H1 (cell line): ENCODE results near the gene KLHDC8A. TPM values are rescaled to one million over a fixed set of nuclear protein-coding genes. Genes with fewer than 3 reads are reported as not detected.

Experiments used
- CTCF ChIA-PET: fragments of 300-600 bp; sonication (Branson Sonifier 250); formaldehyde crosslinking; loops from one replicate; lab custom pipeline; 2021; ENCODE audit not compliant: partially characterized antibody; lab: Charles Lee
- POLR2A ChIA-PET: fragments of 300-600 bp; sonication (Branson Sonifier 250); formaldehyde crosslinking; loops from one replicate; lab custom pipeline; 2021; ENCODE audit warnings: inconsistent platforms; ENCODE audit not compliant: partially characterized antibody; lab: Charles Lee
- DNase-seq, 2 experiments: peaks; one replicate each; pipeline versions ENCODE4 v3.0.0 to v3.0.0-alpha.2; 2010 to 2022; ENCODE audit warnings: low spot score in 2 of 2, low read depth in 1 of 2, mixed read lengths in 1 of 2
- FAIRE-seq: peaks from 2 replicates; lab custom pipeline; 2011; peaks lifted over from hg19 to GRCh38; lab: Jason Lieb, UNC
- H2AFZ ChIP-seq: 2 replicates; pipeline ENCODE4 v1.8.1; 2012; ENCODE audit warnings: low read length, inconsistent platforms
- H2AK5ac ChIP-seq: 2 replicates; pipeline ENCODE4 v1.6.1; 2013; ENCODE audit warnings: low read depth, low read length
- H2BK120ac ChIP-seq: replicated peaks from 2 replicates; pipeline ENCODE3; 2013; ENCODE audit warnings: low read depth, low read length, inconsistent platforms
- H2BK12ac ChIP-seq: 2 replicates; pipeline ENCODE4 v1.6.1; 2013; ENCODE audit warnings: low read depth, low read length
- H2BK15ac ChIP-seq: 2 replicates; pipeline ENCODE4 v1.6.1; 2013; ENCODE audit warnings: low read length
- H2BK20ac ChIP-seq: 2 replicates; pipeline ENCODE4 v1.6.1; 2013; ENCODE audit warnings: low read length
- H2BK5ac ChIP-seq: 2 replicates; pipeline ENCODE4 v1.6.1; 2013; ENCODE audit warnings: low read depth, low read length
- H3K14ac ChIP-seq: 2 replicates; pipeline ENCODE4 v1.6.1; 2013; ENCODE audit warnings: inconsistent platforms; ENCODE audit not compliant: insufficient read length
- H3K18ac ChIP-seq: 2 replicates; pipeline ENCODE4 v1.6.1; 2013; ENCODE audit warnings: low read length; ENCODE audit errors: extremely low read depth
- H3K23ac ChIP-seq: 2 replicates; pipeline ENCODE4 v1.6.1; 2013; ENCODE audit warnings: inconsistent platforms; ENCODE audit not compliant: insufficient read length
- H3K23me2 ChIP-seq: 2 replicates; pipeline ENCODE4 v1.6.1; 2013; ENCODE audit warnings: low read depth, low read length
- H3K27ac ChIP-seq: 2 replicates; pipeline ENCODE4 v1.6.1; 2011; ENCODE audit warnings: low read depth, low read length, inconsistent platforms
- H3K27me3 ChIP-seq, 4 experiments: replicated peaks in 1 of 4; 1 replicate in 1 of 4; 2 replicates in 3 of 4; pipeline versions ENCODE4 v1.6.1 to v1.8.1; 2011 to 2013; ENCODE audit warnings: low read length in 3 of 4, mild to moderate bottlenecking in 3 of 4, inconsistent platforms in 2 of 4, mixed read lengths in 2 of 4, moderate library complexity in 1 of 4; ENCODE audit not compliant: control insufficient read depth in 3 of 4, insufficient read depth in 3 of 4; ENCODE audit errors: extremely low read depth in 1 of 4
- H3K36me3 ChIP-seq, 4 experiments: 2 replicates each; pipeline versions ENCODE4 v1.6.1 to v1.8.1; 2011 to 2013; ENCODE audit warnings: mild to moderate bottlenecking in 4 of 4, low read length in 3 of 4, moderate library complexity in 2 of 4, control low read depth in 1 of 4, inconsistent platforms in 1 of 4; ENCODE audit not compliant: insufficient read depth in 4 of 4, control insufficient read depth in 2 of 4
- H3K4ac ChIP-seq: replicated peaks from 2 replicates; pipeline ENCODE3; 2013; ENCODE audit warnings: low read length, low read depth, mixed read lengths, inconsistent platforms; ENCODE audit not compliant: insufficient read length
- H3K4me1 ChIP-seq, 4 experiments: replicated peaks in 1 of 4; 1 replicate in 1 of 4; 2 replicates in 3 of 4; pipeline versions ENCODE4 v1.6.1 to v1.8.1; 2011 to 2013; ENCODE audit warnings: low read length in 3 of 4, inconsistent platforms in 2 of 4, mixed read lengths in 1 of 4; ENCODE audit not compliant: insufficient read depth in 4 of 4, control insufficient read depth in 3 of 4
- H3K4me2 ChIP-seq, 2 experiments: 2 replicates each; pipeline versions ENCODE4 v1.6.1 to v1.8.1; 2011 to 2013; ENCODE audit warnings: low read depth in 2 of 2, low read length in 2 of 2, control low read depth in 1 of 2, inconsistent platforms in 1 of 2, mild to moderate bottlenecking in 1 of 2; ENCODE audit not compliant: insufficient read depth in 1 of 2
- H3K4me3 ChIP-seq, 4 experiments: fragments of 200-600, 300-600 bp in 1 of 4; sonication (generic), shearing (Covaris generic), sonication (Bioruptor Twin) in 1 of 4; 2 replicates each; pipeline versions ENCODE4 v1.5.1 to v1.8.1; 2011 to 2016; ENCODE audit warnings: low read length in 4 of 4, low read depth in 3 of 4, control low read depth in 2 of 4, inconsistent platforms in 2 of 4, mild to moderate bottlenecking in 2 of 4, mixed read lengths in 1 of 4, moderate library complexity in 1 of 4; ENCODE audit not compliant: insufficient read depth in 2 of 4; ENCODE audit errors: extremely low read depth in 1 of 4
- H3K56ac ChIP-seq: replicated peaks from 2 replicates; pipeline ENCODE3; 2013; ENCODE audit warnings: low read depth, mild to moderate bottlenecking, mixed read lengths, low read length, inconsistent platforms; ENCODE audit not compliant: insufficient read length
- H3K79me1 ChIP-seq: 2 replicates; pipeline ENCODE4 v1.6.1; 2013; ENCODE audit warnings: low read depth, low read length, control low read depth
- H3K79me2 ChIP-seq, 2 experiments: 2 replicates each; pipeline versions ENCODE4 v1.6.1 to v1.8.1; 2012 to 2013; ENCODE audit warnings: low read length in 2 of 2, mild to moderate bottlenecking in 2 of 2, inconsistent platforms in 1 of 2; ENCODE audit not compliant: insufficient read depth in 2 of 2, control insufficient read depth in 1 of 2
- H3K9ac ChIP-seq, 4 experiments: replicated peaks in 1 of 4; 1 replicate in 1 of 4; 2 replicates in 3 of 4; pipeline versions ENCODE4 v1.6.1 to v1.8.1; 2011 to 2013; ENCODE audit warnings: low read depth in 3 of 4, low read length in 3 of 4, control low read depth in 2 of 4, mild to moderate bottlenecking in 2 of 4, moderate library complexity in 2 of 4, inconsistent platforms in 1 of 4; ENCODE audit errors: extremely low read depth in 1 of 4
- H3K9me3 ChIP-seq, 2 experiments: 2 replicates each; pipeline versions ENCODE4 v1.6.1 to v1.8.1; 2012 to 2013; ENCODE audit warnings: mild to moderate bottlenecking in 2 of 2, moderate library complexity in 2 of 2, control low read depth in 1 of 2, inconsistent platforms in 1 of 2, low read depth in 1 of 2, low read length in 1 of 2, mixed read lengths in 1 of 2; ENCODE audit not compliant: insufficient read depth in 2 of 2
- H4K20me1 ChIP-seq, 2 experiments: replicated peaks in 1 of 2; 2 replicates each; pipeline versions ENCODE3 to v1.8.1; 2011 to 2013; ENCODE audit warnings: inconsistent platforms in 2 of 2, low read length in 2 of 2, mild to moderate bottlenecking in 1 of 2; ENCODE audit not compliant: insufficient read depth in 2 of 2, control insufficient read depth in 1 of 2
- H4K5ac ChIP-seq: 2 replicates; pipeline ENCODE4 v1.6.1; 2013; ENCODE audit warnings: low read length, low read depth, mixed read lengths, inconsistent platforms; ENCODE audit not compliant: insufficient read length
- H4K8ac ChIP-seq: 2 replicates; pipeline ENCODE4 v1.8.0; 2013; ENCODE audit warnings: mild to moderate bottlenecking, moderate library complexity, low read length, inconsistent platforms; ENCODE audit not compliant: insufficient read depth; ENCODE audit errors: extremely low read depth
- H4K91ac ChIP-seq: replicated peaks from 2 replicates; pipeline ENCODE3; 2013; ENCODE audit warnings: low read length, mixed read lengths, inconsistent platforms; ENCODE audit not compliant: insufficient read length
- KDM1A ChIP-seq: fragments of 200-600, 300-600 bp; sonication (generic); IDR thresholded peaks from 2 replicates; pipeline ENCODE4 v1.7.1; 2016; ENCODE audit warnings: mild to moderate bottlenecking, low read length, borderline replicate concordance
- SP1 ChIP-seq: IDR thresholded peaks from 2 replicates; pipeline ENCODE4 v1.6.1; 2011; ENCODE audit warnings: low read depth, low read length
- WGBS, 2 experiments: shearing (Covaris generic) in 1 of 2; methylation state at CpG; one replicate each; pipeline versions ENCODE4 v1.1.6 to v1.1.7; 2013 to 2015; ENCODE audit warnings: low lambda C conversion rate in 2 of 2, mixed read lengths in 2 of 2, inconsistent platforms in 1 of 2, low coverage in 1 of 2, missing lambda C conversion rate in 1 of 2; ENCODE audit not compliant: insufficient replicate concordance in 2 of 2, insufficient coverage in 1 of 2, insufficient read length in 1 of 2; ENCODE audit errors: extremely low coverage in 1 of 2, missing lambda C conversion rate in 1 of 2; 5-methylcytosine and 5-hydroxymethylcytosine counted together
- polyA plus RNA-seq, 7 experiments: library from polyadenylated mRNA; depleted of rRNA in 3 of 7; stranded (reverse) in 5 of 7; unstranded in 2 of 7; fragments of >200 nt in 5 of 7; fragments of 200-250 nt in 2 of 7; gene quantifications; 1 replicate in 5 of 7; 2 replicates in 1 of 7; 4 replicates in 1 of 7; pipeline versions ENCODE4 v1.2.1 to v1.2.3, GENCODE V29; 2011 to 2013; ENCODE audit warnings: missing spikeins in 2 of 7, mixed read lengths in 2 of 7
- total RNA-seq: library from RNA; stranded (reverse); fragmentation: NEBNext Ultra II Directional; extraction: Animal tissue kit (Norgen Biotek cat#: 25700); gene quantifications from 2 replicates; pipeline ENCODE4 v1.2.1, GENCODE V29; 2021

The KLHDC8A gene
- total and polyA plus RNA-seq, 2 of the 8 experiments (the other 6 are each of a cell fraction or from before 2014, with no cell fraction given), result 1.9 to 3.4 TPM

GRCh38 chr1:205286335-205286950 is 70.3 kb downstream of the KLHDC8A start:
- no peak overlapping the region for H3K4me2 ChIP-seq
- no peak for DNase-seq
- H3K4me1 ChIP-seq, result peaks cover 9 to 26% (median 18%) of the 10 kb centered on the region in 4 experiments
- H3K4me3 ChIP-seq, result no peak overlapping the region
- peak overlapping the region; percentile 66; the same call in 1 of the 2 replicates for H2BK5ac ChIP-seq
- H3K36me3 ChIP-seq, result no peaks in the 10 kb centered on the region
- no peak overlapping the region for H3K56ac ChIP-seq
- no peak overlapping the region for H3K14ac ChIP-seq
- ChIA-PET CTCF (interaction anchor here (0.6 to 42.6 kb wide), 7 partner anchors 11 to 90 kb away, joined by 3 to 2424 read pairs (median 12); partner anchors contain the start of genes KLHDC8A and NUAK2), POLR2A (interaction anchor here (0.8 to 2.7 kb wide), 7 partner anchors 10 to 68 kb away, joined by 3 to 10 read pairs (median 7); partner anchors contain the start of gene NUAK2)
- peak overlapping the region; percentile 63 for H4K91ac ChIP-seq
- H2AK5ac ChIP-seq, result peak overlapping the region; percentile 79; the same call in 1 of the 2 replicates
- peak overlapping the region; percentile 84; the same call in 1 of the 2 replicates for H2BK20ac ChIP-seq
- no peak overlapping the region for H4K5ac ChIP-seq
- peak overlapping the region; percentile 53; the same call in 1 of the 2 replicates for H4K8ac ChIP-seq
- TF ChIP-seq KDM1A (peak; percentile 68; the same call in 1 of the 2 replicates), SP1 (no peak)
- TF ChIP-seq, all 59 proteins: peak for 1
- no peaks in the 10 kb centered on the region for H3K79me2 ChIP-seq
- peak overlapping the region; percentile 44 for H2BK120ac ChIP-seq
- H2AFZ ChIP-seq, result no peak overlapping the region
- 0 out of 2 replicates have a peak overlapping the region, but pooled peaks have one; percentile 31 for H3K27ac ChIP-seq
- H4K20me1 ChIP-seq, result no peaks in the 10 kb centered on the region
- peak overlapping the region; percentile 49; the same call in 1 of the 2 replicates for H2BK15ac ChIP-seq
- H2BK12ac ChIP-seq, result peak overlapping the region; percentile 86; the same call in 1 of the 2 replicates
- WGBS, 2 experiments, result 91% methylated on average over 9 of the region's 9 CpGs; no CpG with 5 or more reads in 1 of the 2 experiments
- peak overlapping the region; percentile 62; the same call in 1 of the 2 replicates for H3K18ac ChIP-seq
- no peak for FAIRE-seq
- H3K4ac ChIP-seq, result peak overlapping the region; percentile 27
- no peaks in the 10 kb centered on the region for H3K23me2 ChIP-seq
- H3K9ac ChIP-seq, result no peak overlapping the region
- H3K27me3 ChIP-seq, result no peaks in the 10 kb centered on the region; a peak in 1 of 7 replicates
- no peak overlapping the region for H3K23ac ChIP-seq
- no peaks in the 10 kb centered on the region for H3K79me1 ChIP-seq
- H3K9me3 ChIP-seq, result no peaks in the 10 kb centered on the region
